K562 (cell line): Measurements from ENCODE around the gene EPHB3. TPM values are rescaled to one million over a fixed set of nuclear protein-coding genes. Genes with fewer than 3 reads are reported as not detected.

Experiments
- CBFA2T3 ChIP-seq: fragments of 450-650 bp; IDR thresholded peaks from 2 replicates; pipeline ENCODE4 v1.6.1; 2017
- CREBBP ChIP-seq: IDR thresholded peaks from one replicate; pipeline ENCODE4 v1.6.1; 2012; ENCODE audit warnings: low read depth, mild to moderate bottlenecking, control low read depth, inconsistent platforms, low read length
- CTCF ChIP-seq, 3 experiments: IDR thresholded peaks in 2 of 3; conservative IDR thresholded peaks in 1 of 3; 2 replicates each; pipeline ENCODE4 v1.5.1; 2011 to 2012; ENCODE audit warnings: low read length in 3 of 3, mild to moderate bottlenecking in 3 of 3, control low read depth in 2 of 3, improper control_type of control experiment in 1 of 3, inconsistent platforms in 1 of 3, low read depth in 1 of 3, mixed read lengths in 1 of 3, moderate library complexity in 1 of 3; ENCODE audit not compliant: insufficient read depth in 2 of 3
- DEAF1 ChIP-seq: fragments of 450-650 bp; formaldehyde crosslinking; IDR thresholded peaks from 2 replicates; pipeline ENCODE4 v1.4.0; 2020; ENCODE audit warnings: mild to moderate bottlenecking, moderate library complexity
- EP400 ChIP-seq: fragments of 450-650 bp; IDR thresholded peaks from 2 replicates; pipeline ENCODE4 v1.6.1; 2017; ENCODE audit warnings: antibody characterized with exemption, mild to moderate bottlenecking, moderate library complexity
- ESRRB ChIP-seq: fragments of 250-450 bp; sonication (Bioruptor Pico); IDR thresholded peaks from 2 replicates; pipeline ENCODE4 v1.5.0; 2020; ENCODE audit warnings: mild to moderate bottlenecking, moderate library complexity, borderline replicate concordance
- GATAD2B ChIP-seq: fragments of 450-650 bp; IDR thresholded peaks from 2 replicates; pipeline ENCODE4 v1.6.1; 2017; ENCODE audit warnings: mild to moderate bottlenecking, borderline replicate concordance
- GTF2F1 ChIP-seq: IDR thresholded peaks from 2 replicates; pipeline ENCODE4 v1.6.1; 2011; ENCODE audit warnings: low read depth, low read length, improper control_type of control experiment
- MAZ ChIP-seq, 2 experiments: fragments of 450-650 bp in 1 of 2; sonication (generic) in 1 of 2; formaldehyde crosslinking; IDR thresholded peaks in 1 of 2; conservative IDR thresholded peaks in 1 of 2; 2 replicates each; pipeline versions ENCODE4 v1.4.0 to v1.5.0; 2020; ENCODE audit warnings: mild to moderate bottlenecking in 1 of 2, missing genetic modification reagents in 1 of 2
- NCOA6 ChIP-seq: fragments of 450-650 bp; IDR thresholded peaks from 2 replicates; pipeline ENCODE4 v1.6.1; 2017; ENCODE audit warnings: mild to moderate bottlenecking
- PCBP1 ChIP-seq: fragments of 200-400 bp; formaldehyde crosslinking; IDR thresholded peaks from 2 replicates; pipeline ENCODE4 v1.6.1; 2018; ENCODE audit warnings: mild to moderate bottlenecking, low read depth, low read length; ENCODE audit not compliant: poor library complexity, severe bottlenecking
- PCBP2 ChIP-seq: fragments of 200-400 bp; formaldehyde crosslinking; IDR thresholded peaks from 2 replicates; pipeline ENCODE4 v1.6.1; 2018; ENCODE audit warnings: low read length, low read depth, mild to moderate bottlenecking, moderate library complexity; ENCODE audit not compliant: poor library complexity, severe bottlenecking
- POLR2G ChIP-seq: fragments of 200-400 bp; formaldehyde crosslinking; IDR thresholded peaks from 2 replicates; pipeline ENCODE4 v1.6.1; 2017; ENCODE audit warnings: low read depth, mild to moderate bottlenecking, antibody characterized with exemption, low read length, moderate library complexity
- PYGO2 ChIP-seq: fragments of 450-650 bp; IDR thresholded peaks from 2 replicates; pipeline ENCODE4 v1.6.1; 2016; ENCODE audit warnings: mild to moderate bottlenecking, missing genetic modification characterization, moderate library complexity, missing compliant biosample characterization
- STAG1 ChIP-seq: sonication (generic); formaldehyde crosslinking; IDR thresholded peaks from 2 replicates; pipeline ENCODE4 v1.5.0; 2020; ENCODE audit warnings: missing genetic modification reagents, borderline replicate concordance
- TFE3 ChIP-seq: fragments of 450-650 bp; formaldehyde crosslinking; IDR thresholded peaks from 2 replicates; pipeline ENCODE4 v1.4.0; 2020; ENCODE audit warnings: mild to moderate bottlenecking, mixed read lengths
- TOE1 ChIP-seq, 2 experiments: fragments of 450-650 bp in 1 of 2; sonication (generic) in 1 of 2; formaldehyde crosslinking in 1 of 2; IDR thresholded peaks; 2 replicates each; pipeline versions ENCODE4 v1.7.1 to v1.8.0; 2016 to 2022; ENCODE audit warnings: borderline replicate concordance in 2 of 2, mild to moderate bottlenecking in 2 of 2, antibody characterized with exemption in 1 of 2, inconsistent platforms in 1 of 2, low read depth in 1 of 2, missing genetic modification reagents in 1 of 2, moderate library complexity in 1 of 2
- ZBTB26 ChIP-seq: fragments of 450-650 bp; formaldehyde crosslinking; IDR thresholded peaks from 2 replicates; pipeline ENCODE4 v1.4.0; 2022; ENCODE audit warnings: missing genetic modification characterization
- ZNF174 ChIP-seq: fragments of 250-450 bp; sonication (Bioruptor Pico); IDR thresholded peaks from 2 replicates; pipeline ENCODE4 v1.4.0; 2020; ENCODE audit warnings: mild to moderate bottlenecking
- ZNF3 ChIP-seq: fragments of 250-450 bp; sonication (Bioruptor Pico); IDR thresholded peaks from 2 replicates; pipeline ENCODE4 v1.5.0; 2021; ENCODE audit warnings: mild to moderate bottlenecking, moderate library complexity
- ZNF324 ChIP-seq: fragments of 250-450 bp; sonication (Bioruptor Pico); IDR thresholded peaks from 2 replicates; pipeline ENCODE4 v1.4.0; 2020; ENCODE audit warnings: mild to moderate bottlenecking
- polyA plus RNA-seq, 8 experiments: library from polyadenylated mRNA; depleted of rRNA in 4 of 8; stranded (reverse) in 5 of 8; unstranded in 3 of 8; fragments of >200 nt; fragmentation: Nextera tagmentation in 2 of 8; fragmentation: Illumina TruSeq in 1 of 8; extraction: Ambion mirVana in 2 of 8; extraction: Trizol in 1 of 8; gene quantifications; 2 replicates each; pipeline versions ENCODE4 v1.2.1 to v1.2.3, GENCODE V29; 2011 to 2014; ENCODE audit warnings: inconsistent platforms in 1 of 8, missing spikeins in 1 of 8
- total RNA-seq, 7 experiments: library from RNA; depleted of rRNA in 6 of 7; stranded (reverse); fragments of >200 nt in 6 of 7; fragmentation: Illumina TruSeq in 2 of 7; extraction: Trizol in 2 of 7; gene quantifications; 2 replicates each; pipeline versions ENCODE4 v1.2.1 to v1.2.3, GENCODE V29; 2011 to 2021; ENCODE audit warnings: low replicate concordance in 1 of 7

Gene EPHB3
- total and polyA plus RNA-seq, 9 of the 15 experiments (the other 6 are each of a cell fraction or from before 2014, with no cell fraction given) = not detected

- TF ChIP-seq TOE1 (IDR thresholded peaks at IDR 0.05; ENCODE audit: borderline replicate concordance) (no peak), TOE1 (CRISPR knock-in tag; IDR thresholded peaks at IDR 0.05; ENCODE audit: borderline replicate concordance, low read depth) (0 out of 2 replicates have a peak, but pooled peaks have one; percentile 39), NCOA6 (no peak), GATAD2B (no peak), CREBBP (no peak), DEAF1 (CRISPR knock-in tag) (peak; percentile 71), ZNF324 (CRISPR knock-in tag) (no peak), ESRRB (no peak), POLR2G (no peak), ZNF3 (CRISPR knock-in tag) (no peak), MAZ (CRISPR knock-in tag; conservative IDR thresholded peaks at IDR 0.05 in 1 of 2, IDR thresholded peaks at IDR 0.05 in 1 of 2) (0 out of 4 replicates have a peak, but pooled peaks of 1 of the 2 experiments have one; percentile 24), GTF2F1 (no peak), ZBTB26 (CRISPR knock-in tag) (no peak), CTCF (IDR thresholded peaks at IDR 0.05 in 2 of 3, conservative IDR thresholded peaks at IDR 0.05 in 1 of 3; ENCODE audit: insufficient read depth in 2 of 3, low read depth in 1 of 3, low read length in 3 of 3) (peak; percentile 83 to 91 (median 85)), TFE3 (no peak), ZNF174 (CRISPR knock-in tag) (no peak), CBFA2T3 (no peak), PCBP2 (peak; percentile 95), PCBP1 (peak; percentile 83), EP400 (no peak), PYGO2 (tag) (no peak), STAG1 (CRISPR knock-in tag) (peak; percentile 48; the same call in 1 of the 2 replicates)
These were observed 17.6 kb upstream of the EPHB3 start (continued) for GRCh38 chr3:184543843-184544512.
